IPS-18a (cell line): ENCODE results near the gene TMEM18.

Experiments
- H3K27ac ChIP-seq: one replicate; pipeline ENCODE4 v1.5.1; 2013; ENCODE audit warnings: low read length
- H3K27me3 ChIP-seq: one replicate; pipeline ENCODE4 v1.6.1; 2013; ENCODE audit warnings: mild to moderate bottlenecking, low read length; ENCODE audit not compliant: control insufficient read depth, insufficient read depth
- H3K36me3 ChIP-seq: one replicate; pipeline ENCODE4 v1.6.1; 2013; ENCODE audit warnings: low read depth, low read length; ENCODE audit not compliant: control insufficient read depth
- H3K4me1 ChIP-seq: one replicate; pipeline ENCODE4 v1.6.1; 2013; ENCODE audit warnings: low read depth, low read length; ENCODE audit not compliant: control insufficient read depth
- H3K4me3 ChIP-seq: one replicate; pipeline ENCODE4 v1.5.1; 2013; ENCODE audit warnings: low read length
- H3K9ac ChIP-seq: one replicate; pipeline ENCODE4 v1.6.1; 2013; ENCODE audit warnings: mild to moderate bottlenecking, low read length, moderate library complexity
- H3K9me3 ChIP-seq: one replicate; pipeline ENCODE4 v1.6.1; 2013; ENCODE audit warnings: low read depth, low read length; ENCODE audit not compliant: control insufficient read depth

TMEM18 gene

DNA sequence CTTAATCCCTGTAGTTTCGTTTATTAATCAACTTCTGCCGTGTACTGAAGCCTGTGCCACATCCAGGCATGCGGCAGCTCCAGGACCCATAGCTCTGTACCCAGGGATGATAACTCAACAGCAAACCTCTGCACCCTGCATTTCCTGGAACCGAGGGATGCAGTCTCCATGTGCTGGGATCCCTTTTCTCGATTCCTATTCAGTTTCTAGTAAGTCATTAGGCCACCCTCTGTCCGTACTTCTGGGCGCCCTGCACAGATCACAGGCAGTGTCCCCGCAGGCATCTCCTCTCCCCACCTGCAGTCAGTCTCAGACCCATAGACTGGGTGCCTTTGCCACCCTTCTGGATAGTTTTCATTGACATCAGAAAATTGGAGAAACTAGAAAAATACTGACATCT, 18.8 kb downstream of the TMEM18 start:
- Histone ChIP-seq H3K4me1 (no peaks in the 10 kb centered on the region), H3K9ac (no peak overlapping the region), H3K27ac (no peak overlapping the region), H3K36me3 (no peaks in the 10 kb centered on the region), H3K27me3 (peaks cover 4% of the 10 kb centered on the region), H3K4me3 (no peak overlapping the region), H3K9me3 (no peaks in the 10 kb centered on the region)

GRCh38 chr2:657766-658165, 19.4 kb downstream of the TMEM18 start:
- H3K9me3 ChIP-seq, result no peaks in the 10 kb centered on the region
- H3K27ac ChIP-seq, result no peak overlapping the region
- no peaks in the 10 kb centered on the region for H3K36me3 ChIP-seq
- H3K27me3 ChIP-seq, result peaks cover 4% of the 10 kb centered on the region
- H3K4me1 ChIP-seq, result no peaks in the 10 kb centered on the region
- H3K4me3 ChIP-seq, result no peak overlapping the region
- no peak overlapping the region for H3K9ac ChIP-seq

GRCh38 chr2:656676-657075, 20.5 kb downstream of the TMEM18 start:
- Histone ChIP-seq H3K9me3 (no peaks in the 10 kb centered on the region), H3K36me3 (no peaks in the 10 kb centered on the region), H3K27ac (no peak overlapping the region), H3K27me3 (peaks cover 4% of the 10 kb centered on the region), H3K9ac (no peak overlapping the region), H3K4me1 (no peaks in the 10 kb centered on the region), H3K4me3 (no peak overlapping the region)

DNA sequence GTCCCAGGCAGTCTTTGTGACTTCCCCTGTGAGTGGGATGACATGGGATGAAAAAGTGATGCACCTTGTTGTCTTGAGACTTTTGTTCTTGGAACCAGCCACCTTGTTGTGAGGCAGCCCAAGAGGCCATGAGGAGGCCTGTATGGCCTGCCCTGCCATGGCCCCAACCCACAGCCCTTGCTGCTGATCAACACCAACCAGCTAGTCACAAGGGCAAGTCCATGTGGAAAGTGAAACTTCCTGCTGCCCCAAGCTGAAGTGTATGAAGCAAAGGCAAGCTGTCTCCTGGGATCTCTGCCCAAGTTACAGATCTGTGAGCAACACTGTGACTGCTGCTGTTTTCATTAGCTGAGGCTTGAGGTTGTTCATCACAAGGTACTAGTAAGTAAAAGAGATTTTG, 21.6 kb downstream of the TMEM18 start:
- Histone ChIP-seq H3K27me3 (peaks cover 4% of the 10 kb centered on the region), H3K9ac (no peak overlapping the region), H3K4me1 (no peaks in the 10 kb centered on the region)

DNA sequence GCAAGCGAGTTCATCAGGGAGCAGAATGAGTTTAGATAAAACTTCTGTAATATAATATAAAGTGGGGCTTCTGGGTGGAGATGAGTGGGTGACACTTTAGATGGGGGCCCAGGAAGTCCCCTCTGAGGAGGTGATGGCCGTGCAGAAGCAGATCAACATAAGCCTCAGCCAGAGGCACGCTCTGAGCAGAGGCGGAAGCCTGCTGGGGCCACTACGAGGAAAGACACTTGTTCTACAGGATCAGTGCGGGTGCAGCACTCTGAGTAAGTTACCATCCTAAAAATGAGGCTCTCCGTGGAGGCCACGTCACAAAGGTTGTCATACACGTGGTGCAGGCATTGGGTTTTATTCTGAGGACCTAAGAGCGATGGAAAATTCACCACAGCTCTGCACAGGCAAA, 22.3 kb downstream of the TMEM18 start:
- H3K36me3 ChIP-seq, result no peaks in the 10 kb centered on the region
- no peak overlapping the region for H3K27ac ChIP-seq
- no peaks in the 10 kb centered on the region for H3K9me3 ChIP-seq
- H3K9ac ChIP-seq, result no peak overlapping the region
- no peaks in the 10 kb centered on the region for H3K4me1 ChIP-seq
- no peak overlapping the region for H3K4me3 ChIP-seq
- H3K27me3 ChIP-seq, result no peaks in the 10 kb centered on the region

More for the DNA sequence above, 21.6 kb downstream of the TMEM18 start:
- Histone ChIP-seq H3K27ac (no peak overlapping the region), H3K4me3 (no peak overlapping the region), H3K9me3 (no peaks in the 10 kb centered on the region), H3K36me3 (no peaks in the 10 kb centered on the region)

- Histone ChIP-seq H3K27ac (no peak overlapping the region), H3K36me3 (no peaks in the 10 kb centered on the region), H3K27me3 (no peaks in the 10 kb centered on the region), H3K9ac (no peak overlapping the region), H3K4me3 (no peak overlapping the region), H3K9me3 (no peaks in the 10 kb centered on the region), H3K4me1 (no peaks in the 10 kb centered on the region)
Measured at GRCh38 chr2:653645-654425, 23.4 kb downstream of the TMEM18 start.

- Histone ChIP-seq H3K27me3 (no peaks in the 10 kb centered on the region), H3K4me3 (no peak overlapping the region), H3K9me3 (no peaks in the 10 kb centered on the region), H3K4me1 (no peaks in the 10 kb centered on the region), H3K9ac (no peak overlapping the region), H3K27ac (no peak overlapping the region), H3K36me3 (no peaks in the 10 kb centered on the region)
Measured at GRCh38 chr2:652881-653480, 24.2 kb downstream of the TMEM18 start.

DNA sequence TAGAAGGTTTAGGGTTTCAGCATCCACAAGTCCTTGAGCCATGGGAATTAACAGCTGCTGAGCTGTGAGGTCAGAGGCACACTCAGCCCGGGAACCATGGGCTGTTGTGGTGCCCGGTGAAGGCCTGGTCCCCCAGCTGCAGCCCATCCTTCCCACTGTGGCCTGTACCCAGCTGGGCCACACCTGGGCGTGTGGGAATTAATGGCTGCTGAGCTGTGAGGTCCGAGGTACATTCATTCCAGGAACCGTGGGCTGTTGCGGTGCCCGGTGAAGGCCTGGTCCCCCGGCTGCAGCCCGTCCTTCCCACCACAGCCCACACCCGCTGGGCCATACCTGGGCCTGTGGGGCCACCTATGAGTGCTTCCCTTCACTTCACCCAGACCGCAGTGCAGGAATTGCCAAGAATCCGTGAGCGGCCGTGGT, 25.2 kb downstream of the TMEM18 start:
- H3K4me1 ChIP-seq, result no peaks in the 10 kb centered on the region
- no peaks in the 10 kb centered on the region for H3K36me3 ChIP-seq
- H3K27me3 ChIP-seq, result no peaks in the 10 kb centered on the region
- no peak overlapping the region for H3K4me3 ChIP-seq
- H3K27ac ChIP-seq, result no peak overlapping the region
- no peaks in the 10 kb centered on the region for H3K9me3 ChIP-seq
- no peak overlapping the region for H3K9ac ChIP-seq

GRCh38 chr2:650343-651310, 26.6 kb downstream of the TMEM18 start:
- H3K36me3 ChIP-seq, result no peaks in the 10 kb centered on the region
- H3K9ac ChIP-seq, result no peak overlapping the region
- no peaks in the 10 kb centered on the region for H3K4me1 ChIP-seq
- H3K27ac ChIP-seq, result no peak overlapping the region
- H3K4me3 ChIP-seq, result no peak overlapping the region
- H3K27me3 ChIP-seq, result no peaks in the 10 kb centered on the region
- H3K9me3 ChIP-seq, result no peaks in the 10 kb centered on the region

DNA sequence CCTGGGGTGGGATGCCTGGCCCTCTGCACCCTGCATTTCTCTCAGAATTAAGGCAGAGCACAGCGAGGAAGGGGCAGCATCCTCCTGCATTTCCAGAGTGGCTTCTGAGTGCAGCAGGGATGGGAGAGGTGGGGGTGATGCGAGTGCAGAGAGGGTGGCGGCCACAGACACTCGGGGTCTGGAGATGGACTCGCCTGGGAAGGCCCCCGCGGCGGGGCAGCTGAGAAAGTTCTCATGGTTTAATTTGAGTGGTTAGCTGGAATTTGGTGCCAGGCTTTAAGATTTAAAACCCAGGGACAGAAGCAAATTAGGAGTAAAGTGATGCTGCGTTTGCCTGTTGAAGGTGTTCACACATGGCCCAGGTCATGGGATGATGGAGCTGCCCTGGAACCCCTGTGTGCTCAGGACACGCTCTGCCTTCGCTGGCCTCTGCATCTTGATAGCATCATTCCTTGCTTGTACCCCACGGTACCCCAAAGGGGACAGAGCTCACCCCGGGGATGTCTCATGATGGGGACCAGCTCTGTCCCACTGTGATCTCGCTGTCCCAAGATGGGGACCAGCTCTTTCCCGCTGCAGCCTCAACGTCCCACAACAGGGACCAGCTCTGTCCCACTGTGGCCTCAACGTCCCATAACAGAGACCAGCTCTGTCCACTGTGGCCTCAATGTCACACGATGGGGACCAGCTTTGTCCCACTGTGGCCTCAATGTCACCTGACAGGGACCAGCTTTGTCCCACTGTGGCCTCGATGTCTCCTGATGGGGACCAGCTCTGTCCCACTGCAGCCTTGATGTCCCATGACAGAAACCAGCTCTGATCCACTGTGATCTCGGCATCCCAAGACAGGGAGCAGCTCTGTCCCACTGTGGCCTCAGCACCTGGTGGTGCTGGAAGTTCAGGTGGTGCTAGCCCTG, 27.5 kb downstream of the TMEM18 start:
- Histone ChIP-seq H3K27ac (no peak overlapping the region), H3K36me3 (no peaks in the 10 kb centered on the region), H3K4me3 (no peak overlapping the region), H3K27me3 (no peaks in the 10 kb centered on the region), H3K9me3 (no peaks in the 10 kb centered on the region), H3K4me1 (no peaks in the 10 kb centered on the region), H3K9ac (no peak overlapping the region)
